K562 (cell line): Measurements from ENCODE around the gene CYB561A3. TPM values are rescaled to one million over a fixed set of nuclear protein-coding genes. Genes with fewer than 3 reads are reported as not detected.

Source experiments
- ATAC-seq: fragments of 200-7000 bp; cut with Tn5 transposase; 3 replicates; pipeline ENCODE4 v1.9.1; 2020; ENCODE audit warnings: moderate library complexity
- BruUV-seq: library from RNA; stranded (reverse); fragments of 400-500 nt; replicated peaks from 2 replicates; lab custom pipeline; 2021; lab: Mats Ljungman, UMichigan
- CTCF ChIA-PET: fragments of 300-600 bp; formaldehyde crosslinking; extraction: SDS; loops from one replicate; lab custom pipeline; 2021; ENCODE audit warnings: low intra/inter-chr PET ratio; lab: Yijun Ruan, JAX
- POLR2A ChIA-PET: fragments of 300-600, 350-650 bp; sonication (Branson Sonifier 250); formaldehyde crosslinking; extraction: SDS; loops from one replicate; lab custom pipeline; 2021; ENCODE audit warnings: antibody characterized with exemption, inconsistent platforms; lab: Yijun Ruan, JAX
- DNase-seq, 4 experiments: peaks; one replicate each; pipeline versions ENCODE4 v3.0.0 to v3.0.0-alpha.2; 2011 to 2018; ENCODE audit warnings: low spot score in 3 of 4, mixed read lengths in 3 of 4; ENCODE audit errors: extremely low read depth in 1 of 4
- FAIRE-seq: peaks from 2 replicates; lab custom pipeline; 2011; peaks lifted over from hg19 to GRCh38; lab: Jason Lieb, UNC
- H2AFZ ChIP-seq: 2 replicates; pipeline ENCODE4 v1.6.0; 2011; ENCODE audit warnings: low read depth, low read length, control low read depth, inconsistent platforms
- H3K27ac ChIP-seq: fragments of 200-600 bp; 3 replicates; pipeline ENCODE4 v1.8.0; 2011; ENCODE audit warnings: low read depth, mild to moderate bottlenecking, control low read depth, inconsistent platforms, low read length, moderate library complexity, mixed read lengths; ENCODE audit errors: extremely low read depth
- H3K27me3 ChIP-seq, 2 experiments: fragments of 300-600 bp in 1 of 2; 2 replicates in 1 of 2; 3 replicates in 1 of 2; pipeline versions ENCODE4 v1.6.0 to v1.8.0; 2011; ENCODE audit warnings: inconsistent platforms in 2 of 2, low read length in 2 of 2, mild to moderate bottlenecking in 1 of 2, mixed read lengths in 1 of 2, moderate library complexity in 1 of 2; ENCODE audit not compliant: control insufficient read depth in 2 of 2, insufficient read depth in 2 of 2
- H3K36me3 ChIP-seq: fragments of 300-600 bp; 3 replicates; pipeline ENCODE4 v1.8.0; 2011; ENCODE audit warnings: mild to moderate bottlenecking, low read length, inconsistent platforms; ENCODE audit not compliant: control insufficient read depth, insufficient read depth
- H3K4me1 ChIP-seq, 2 experiments: fragments of 200-600 bp in 1 of 2; replicated peaks in 1 of 2; 2 replicates in 1 of 2; 3 replicates in 1 of 2; pipeline versions ENCODE4 v1.5.1 to v1.8.0; 2011; ENCODE audit warnings: inconsistent platforms in 2 of 2, low read length in 2 of 2, mild to moderate bottlenecking in 1 of 2, mixed read lengths in 1 of 2, moderate library complexity in 1 of 2; ENCODE audit not compliant: control insufficient read depth in 2 of 2, insufficient read depth in 2 of 2
- H3K4me2 ChIP-seq: 2 replicates; pipeline ENCODE4 v1.6.1; 2011; ENCODE audit warnings: low read length, control low read depth, inconsistent platforms, mixed read lengths; ENCODE audit not compliant: insufficient read depth
- H3K4me3 ChIP-seq: fragments of 200-600 bp; sonication (generic), shearing (Covaris generic); 2 replicates; pipeline ENCODE4 v1.5.1; 2016; ENCODE audit warnings: control low read depth, inconsistent platforms
- H3K79me2 ChIP-seq: fragments of 200-600 bp; 3 replicates; pipeline ENCODE4 v1.8.0; 2011; ENCODE audit warnings: low read length, inconsistent platforms; ENCODE audit not compliant: control insufficient read depth, insufficient read depth
- H3K9ac ChIP-seq, 2 experiments: 2 replicates each; pipeline versions ENCODE4 v1.6.0 to v1.6.1; 2011; ENCODE audit warnings: low read depth in 2 of 2, low read length in 2 of 2, control low read depth in 1 of 2, inconsistent platforms in 1 of 2, mild to moderate bottlenecking in 1 of 2, mixed read lengths in 1 of 2; ENCODE audit not compliant: insufficient read depth in 1 of 2
- H3K9me1 ChIP-seq: one replicate; pipeline ENCODE4 v1.6.0; 2011; ENCODE audit warnings: inconsistent platforms, mild to moderate bottlenecking, low read length, moderate library complexity; ENCODE audit not compliant: control insufficient read depth, insufficient read depth
- H3K9me3 ChIP-seq: replicated peaks from 2 replicates; pipeline ENCODE4 v1.5.1; 2011; ENCODE audit warnings: low read depth, low read length, inconsistent platforms; ENCODE audit not compliant: control insufficient read depth, insufficient read depth
- H4K20me1 ChIP-seq: replicated peaks from 2 replicates; pipeline ENCODE4 v1.6.1; 2011; ENCODE audit warnings: low read length, inconsistent platforms, mixed read lengths; ENCODE audit not compliant: control insufficient read depth, insufficient read depth
- CREBBP ChIP-seq: IDR thresholded peaks from one replicate; pipeline ENCODE4 v1.6.1; 2012; ENCODE audit warnings: low read depth, mild to moderate bottlenecking, control low read depth, inconsistent platforms, low read length
- E2F6 ChIP-seq, 2 experiments: IDR thresholded peaks; 2 replicates each; pipeline ENCODE4 v1.6.1; 2011; ENCODE audit warnings: borderline replicate concordance in 1 of 2, control low read depth in 1 of 2, low read depth in 1 of 2, low read length in 1 of 2, mild to moderate bottlenecking in 1 of 2, mixed read lengths in 1 of 2, moderate library complexity in 1 of 2; ENCODE audit not compliant: insufficient read depth in 1 of 2, insufficient read length in 1 of 2, poor library complexity in 1 of 2, severe bottlenecking in 1 of 2; ENCODE audit errors: extremely low read depth in 1 of 2
- PHB ChIP-seq: fragments of 250-450 bp; sonication (Bioruptor Pico); IDR thresholded peaks from 2 replicates; pipeline ENCODE4 v1.5.0; 2021
- RUNX1 ChIP-seq: sonication (generic); IDR thresholded peaks from 2 replicates; pipeline ENCODE4 v1.6.1; 2016; ENCODE audit warnings: antibody characterized with exemption, low read depth
- U2AF1 ChIP-seq: fragments of 200-400 bp; formaldehyde crosslinking; optimal IDR thresholded peaks from 2 replicates; pipeline ENCODE3; 2017; ENCODE audit warnings: mild to moderate bottlenecking, low read depth, low read length, moderate library complexity
- WGBS: fragments of 100-300 bp; shearing (Covaris generic); methylation state at CpG from one replicate; pipeline ENCODE4 v1.1.6; 2016; ENCODE audit warnings: low coverage, mixed read lengths; ENCODE audit not compliant: insufficient coverage; ENCODE audit errors: missing lambda C conversion rate; 5-methylcytosine and 5-hydroxymethylcytosine counted together
- in situ Hi-C: fragments of 300-500 bp; cut with MboI; formaldehyde crosslinking; loops from 4 replicates; pipeline ENCODE4 v1.15.0; 2018; ENCODE audit warnings: inconsistent platforms, mixed read lengths
- intact Hi-C: fragments of 100-400 bp; cut with micrococcal nuclease; formaldehyde crosslinking; loops from 2 replicates; pipeline ENCODE4 v1.14.2; 2022
- polyA plus RNA-seq, 8 experiments: library from polyadenylated mRNA; depleted of rRNA in 4 of 8; stranded (reverse) in 5 of 8; unstranded in 3 of 8; fragments of >200 nt; fragmentation: Nextera tagmentation in 2 of 8; fragmentation: Illumina TruSeq in 1 of 8; extraction: Ambion mirVana in 2 of 8; extraction: Trizol in 1 of 8; gene quantifications; 2 replicates each; pipeline versions ENCODE4 v1.2.1 to v1.2.3, GENCODE V29; 2011 to 2014; ENCODE audit warnings: inconsistent platforms in 1 of 8, missing spikeins in 1 of 8
- total RNA-seq, 7 experiments: library from RNA; depleted of rRNA in 6 of 7; stranded (reverse); fragments of >200 nt in 6 of 7; fragmentation: Illumina TruSeq in 2 of 7; extraction: Trizol in 2 of 7; gene quantifications; 2 replicates each; pipeline versions ENCODE4 v1.2.1 to v1.2.3, GENCODE V29; 2011 to 2021; ENCODE audit warnings: low replicate concordance in 1 of 7
- TF ChIP-seq, protein P1 (sequence below), 2 experiments: fragments of 200-800 bp in 1 of 2; sonication (Bioruptor generic) in 1 of 2; sonication (generic) in 1 of 2; formaldehyde crosslinking in 1 of 2; IDR thresholded peaks in 1 of 2; conservative IDR thresholded peaks in 1 of 2; 2 replicates each; pipeline versions ENCODE4 v1.5.0 to v1.6.1; 2016 to 2020; ENCODE audit warnings: missing compliant biosample characterization in 1 of 2, missing genetic modification characterization in 1 of 2, missing genetic modification reagents in 1 of 2
- TF ChIP-seq, protein P2 (sequence below): fragments of 200-800 bp; sonication (Bioruptor generic); IDR thresholded peaks from 2 replicates; pipeline ENCODE4 v1.6.1; 2017; ENCODE audit warnings: missing genetic modification characterization, missing compliant biosample characterization

The CYB561A3 gene
- total and polyA plus RNA-seq, 9 of the 15 experiments (the other 6 are each of a cell fraction or from before 2014, with no cell fraction given) = 29.2 to 78.9 (median 37.9) TPM

- POLR2A ChIA-PET = interaction anchor here (1.2 to 2.4 kb wide), 5 partner anchors 8 to 119 kb away, joined by 4 to 11 read pairs (median 4); partner anchors contain the start of genes CYB561A3 and TMEM138
- intact Hi-C loops = no loop called here
- peaks cover 26% of the 10 kb centered on the region; the same call in 1 of the 3 replicates for H3K36me3 ChIP-seq
- DNase-seq = no peak
- in situ Hi-C loops = no loop called here
- H3K4me3 ChIP-seq = no peak overlapping the region
- FAIRE-seq = no peak
- TF ChIP-seq E2F6 (IDR thresholded peaks at IDR 0.05; ENCODE audit: borderline replicate concordance in 1 of 2, extremely low read depth in 1 of 2, insufficient read depth in 1 of 2, insufficient read length in 1 of 2, low read depth in 1 of 2, low read length in 1 of 2, poor library complexity in 1 of 2, severe bottlenecking in 1 of 2) (no peak), CREBBP (no peak), RUNX1 (no peak), U2AF1 (no peak), PHB (CRISPR knock-in tag) (no peak)
- TF ChIP-seq, protein P1, sequence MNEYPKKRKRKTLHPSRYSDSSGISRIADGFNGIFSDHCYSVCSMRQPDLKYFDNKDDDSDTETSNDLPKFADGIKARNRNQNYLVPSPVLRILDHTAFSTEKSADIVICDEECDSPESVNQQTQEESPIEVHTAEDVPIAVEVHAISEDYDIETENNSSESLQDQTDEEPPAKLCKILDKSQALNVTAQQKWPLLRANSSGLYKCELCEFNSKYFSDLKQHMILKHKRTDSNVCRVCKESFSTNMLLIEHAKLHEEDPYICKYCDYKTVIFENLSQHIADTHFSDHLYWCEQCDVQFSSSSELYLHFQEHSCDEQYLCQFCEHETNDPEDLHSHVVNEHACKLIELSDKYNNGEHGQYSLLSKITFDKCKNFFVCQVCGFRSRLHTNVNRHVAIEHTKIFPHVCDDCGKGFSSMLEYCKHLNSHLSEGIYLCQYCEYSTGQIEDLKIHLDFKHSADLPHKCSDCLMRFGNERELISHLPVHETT (CRISPR knock-in tag; conservative IDR thresholded peaks at IDR 0.05 in 1 of 2, IDR thresholded peaks at IDR 0.05 in 1 of 2) = no peak
- TF ChIP-seq, protein P2, sequence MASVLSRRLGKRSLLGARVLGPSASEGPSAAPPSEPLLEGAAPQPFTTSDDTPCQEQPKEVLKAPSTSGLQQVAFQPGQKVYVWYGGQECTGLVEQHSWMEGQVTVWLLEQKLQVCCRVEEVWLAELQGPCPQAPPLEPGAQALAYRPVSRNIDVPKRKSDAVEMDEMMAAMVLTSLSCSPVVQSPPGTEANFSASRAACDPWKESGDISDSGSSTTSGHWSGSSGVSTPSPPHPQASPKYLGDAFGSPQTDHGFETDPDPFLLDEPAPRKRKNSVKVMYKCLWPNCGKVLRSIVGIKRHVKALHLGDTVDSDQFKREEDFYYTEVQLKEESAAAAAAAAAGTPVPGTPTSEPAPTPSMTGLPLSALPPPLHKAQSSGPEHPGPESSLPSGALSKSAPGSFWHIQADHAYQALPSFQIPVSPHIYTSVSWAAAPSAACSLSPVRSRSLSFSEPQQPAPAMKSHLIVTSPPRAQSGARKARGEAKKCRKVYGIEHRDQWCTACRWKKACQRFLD = no peak
- no peaks in the 10 kb centered on the region for H3K4me1 ChIP-seq
- CTCF ChIA-PET = no interaction called here
- H3K4me2 ChIP-seq = no peak overlapping the region
- 93% methylated on average over 6 of the region's 6 CpGs for WGBS
- H3K79me2 ChIP-seq = no peaks in the 10 kb centered on the region
- H3K9me3 ChIP-seq = peaks cover 3% of the 10 kb centered on the region; the same call in 1 of the 2 replicates
- no peaks in the 10 kb centered on the region for H3K9me1 ChIP-seq
- H4K20me1 ChIP-seq = no peaks in the 10 kb centered on the region
- H3K9ac ChIP-seq = no peak overlapping the region
- ATAC-seq = no peak
- no peaks in the 10 kb centered on the region for H3K27me3 ChIP-seq
- no peak overlapping the region for H2AFZ ChIP-seq
- H3K27ac ChIP-seq = no peak overlapping the region
- no TSS peak for BruUV-seq
Measured at GRCh38 chr11:61375761-61376108, 14.1 kb upstream of the CYB561A3 start.
